ENCODE measurements around the gene MMGT1.
A peak's percentile ranks its signal among the peaks of the same experiment; 100 is the strongest.

The MMGT1 gene

GRCh38 chrX:135973548-135974278, at the start of gene MMGT1:
Gene MMGT1, minus strand, starts transcription at chrX:135973988. Its CDS starts 313 bp downstream, at chrX:135973675.
- peak within 1 kb of the TSS; percentile 42 to 88 (median 71) for H3K9ac ChIP-seq (ENCODE audit: low read length in 5 of 5)
- H3K27ac ChIP-seq (ENCODE audit: low read depth, low read length) = peak within 1 kb of the TSS; percentile 82
- peaks cover 4 to 22% (median 19%) of the 10 kb centered on the region in 5 donors for H3K4me1 ChIP-seq (ENCODE audit: control insufficient read depth in 5 of 5, insufficient read depth in 5 of 5, low read length in 5 of 5)
- H3K27me3 ChIP-seq (ENCODE audit: control insufficient read depth in 5 of 5, insufficient read depth in 4 of 5, low read length in 5 of 5) = peaks cover 0 to 2% (median 0%) of the 10 kb centered on the region in 5 donors
- H3K9me3 ChIP-seq (ENCODE audit: control insufficient read depth in 5 of 5, low read length in 5 of 5) = no peaks in the 10 kb centered on the region
- no peaks in the 10 kb centered on the region for H3K36me3 ChIP-seq (ENCODE audit: control insufficient read depth in 5 of 5, insufficient read depth in 5 of 5, low read length in 5 of 5)
- H3K4me3 ChIP-seq (ENCODE audit: low read depth in 1 of 5, low read length in 5 of 5) = peak within 1 kb of the TSS; percentile 75 to 89 (median 82)

DNA sequence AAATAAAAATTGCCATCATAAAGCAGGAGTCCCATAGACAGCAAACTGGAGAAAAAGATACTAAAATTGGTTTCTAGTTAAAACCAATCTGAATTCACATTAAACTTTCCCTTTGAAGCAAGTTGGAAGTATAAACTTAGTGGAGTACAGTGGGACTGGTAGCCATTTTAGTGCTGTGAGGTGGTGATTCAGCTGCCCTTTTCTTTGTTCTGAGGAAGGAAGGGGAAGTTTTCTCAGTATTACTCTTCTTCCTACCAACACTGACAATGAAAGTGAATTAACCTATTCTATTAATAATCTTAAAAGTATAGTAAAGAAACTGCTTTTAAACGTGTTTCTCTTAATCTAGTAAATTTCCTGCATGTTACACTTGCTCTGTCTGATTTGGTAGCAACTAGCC, 48.1 kb upstream of the MMGT1 start:
- Histone ChIP-seq H3K36me3 (ENCODE audit: control insufficient read depth in 5 of 5, insufficient read depth in 5 of 5, low read length in 5 of 5) (peaks cover under 1 to 15% (median 7%) of the 10 kb centered on the region in 5 donors), H3K9me3 (ENCODE audit: control insufficient read depth in 5 of 5, low read length in 5 of 5) (no peaks in the 10 kb centered on the region), H3K9ac (ENCODE audit: low read length in 5 of 5) (no peak overlapping the region), H3K4me3 (ENCODE audit: low read depth in 1 of 5, low read length in 5 of 5) (no peak overlapping the region), H3K27ac (ENCODE audit: low read depth, low read length) (no peak overlapping the region), H3K4me1 (ENCODE audit: control insufficient read depth in 5 of 5, insufficient read depth in 5 of 5, low read length in 5 of 5) (no peaks in the 10 kb centered on the region), H3K27me3 (ENCODE audit: control insufficient read depth in 5 of 5, insufficient read depth in 4 of 5, low read length in 5 of 5) (no peaks in the 10 kb centered on the region)

GRCh38 chrX:136021160-136021559, 47.4 kb upstream of the MMGT1 start:
- Histone ChIP-seq H3K9me3 (ENCODE audit: control insufficient read depth in 5 of 5, low read length in 5 of 5) (no peaks in the 10 kb centered on the region), H3K27ac (ENCODE audit: low read depth, low read length) (no peak overlapping the region), H3K4me3 (ENCODE audit: low read depth in 1 of 5, low read length in 5 of 5) (no peak overlapping the region), H3K4me1 (ENCODE audit: control insufficient read depth in 5 of 5, insufficient read depth in 5 of 5, low read length in 5 of 5) (no peaks in the 10 kb centered on the region), H3K9ac (ENCODE audit: low read length in 5 of 5) (no peak overlapping the region), H3K36me3 (ENCODE audit: control insufficient read depth in 5 of 5, insufficient read depth in 5 of 5, low read length in 5 of 5) (peaks cover 2 to 15% (median 7%) of the 10 kb centered on the region in 5 donors), H3K27me3 (ENCODE audit: control insufficient read depth in 5 of 5, insufficient read depth in 4 of 5, low read length in 5 of 5) (no peaks in the 10 kb centered on the region)

- peaks cover 2 to 11% (median 7%) of the 10 kb centered on the region in 5 donors for H3K36me3 ChIP-seq (ENCODE audit: control insufficient read depth in 5 of 5, insufficient read depth in 5 of 5, low read length in 5 of 5)
- H3K27ac ChIP-seq (ENCODE audit: low read depth, low read length) = no peak overlapping the region
- no peaks in the 10 kb centered on the region for H3K9me3 ChIP-seq (ENCODE audit: control insufficient read depth in 5 of 5, low read length in 5 of 5)
- peaks cover 0 to 3% (median 0%) of the 10 kb centered on the region in 5 donors for H3K27me3 ChIP-seq (ENCODE audit: control insufficient read depth in 5 of 5, insufficient read depth in 4 of 5, low read length in 5 of 5)
- no peak overlapping the region for H3K9ac ChIP-seq (ENCODE audit: low read length in 5 of 5)
- H3K4me3 ChIP-seq (ENCODE audit: low read depth in 1 of 5, low read length in 5 of 5) = no peak overlapping the region
- H3K4me1 ChIP-seq (ENCODE audit: control insufficient read depth in 5 of 5, insufficient read depth in 5 of 5, low read length in 5 of 5) = no peaks in the 10 kb centered on the region
Observed at GRCh38 chrX:136019226-136019625, 45.4 kb upstream of the MMGT1 start.

GRCh38 chrX:136016881-136017280, 43.1 kb upstream of the MMGT1 start:
- Histone ChIP-seq H3K36me3 (ENCODE audit: control insufficient read depth in 5 of 5, insufficient read depth in 5 of 5, low read length in 5 of 5) (peaks cover 2 to 19% (median 10%) of the 10 kb centered on the region in 5 donors), H3K27me3 (ENCODE audit: control insufficient read depth in 5 of 5, insufficient read depth in 4 of 5, low read length in 5 of 5) (peaks cover 0 to 3% (median 0%) of the 10 kb centered on the region in 5 donors), H3K4me3 (ENCODE audit: low read depth in 1 of 5, low read length in 5 of 5) (no peak overlapping the region), H3K27ac (ENCODE audit: low read depth, low read length) (no peak overlapping the region), H3K4me1 (ENCODE audit: control insufficient read depth in 5 of 5, insufficient read depth in 5 of 5, low read length in 5 of 5) (no peaks in the 10 kb centered on the region), H3K9me3 (ENCODE audit: control insufficient read depth in 5 of 5, low read length in 5 of 5) (no peaks in the 10 kb centered on the region), H3K9ac (ENCODE audit: low read length in 5 of 5) (no peak overlapping the region)

DNA sequence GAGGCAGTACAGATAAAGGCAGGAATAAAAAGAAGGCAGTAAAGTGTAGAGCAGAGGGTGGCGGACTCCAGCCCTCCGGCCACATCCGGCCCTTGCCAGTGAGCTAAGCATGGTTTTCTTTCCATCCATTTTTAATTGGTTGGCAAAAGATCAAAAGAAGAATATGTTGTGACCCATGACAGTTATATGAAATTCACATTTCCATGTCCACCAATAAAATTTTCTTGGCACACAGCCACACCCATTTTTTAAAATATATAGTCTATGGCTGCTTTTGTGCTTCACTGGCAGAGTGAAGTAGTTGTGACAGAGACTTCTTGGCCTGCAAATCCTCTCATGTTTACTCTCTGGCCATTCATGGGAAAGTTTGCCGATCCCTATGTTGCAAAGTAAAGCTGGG, 41.2 kb upstream of the MMGT1 start:
- Histone ChIP-seq H3K9me3 (ENCODE audit: control insufficient read depth in 5 of 5, low read length in 5 of 5) (no peaks in the 10 kb centered on the region), H3K27me3 (ENCODE audit: control insufficient read depth in 5 of 5, insufficient read depth in 4 of 5, low read length in 5 of 5) (peaks cover 0 to 3% (median 0%) of the 10 kb centered on the region in 5 donors), H3K9ac (ENCODE audit: low read length in 5 of 5) (no peak overlapping the region), H3K36me3 (ENCODE audit: control insufficient read depth in 5 of 5, insufficient read depth in 5 of 5, low read length in 5 of 5) (peaks cover 5 to 18% (median 10%) of the 10 kb centered on the region in 5 donors), H3K4me3 (ENCODE audit: low read depth in 1 of 5, low read length in 5 of 5) (no peak overlapping the region), H3K27ac (ENCODE audit: low read depth, low read length) (no peak overlapping the region), H3K4me1 (ENCODE audit: control insufficient read depth in 5 of 5, insufficient read depth in 5 of 5, low read length in 5 of 5) (no peaks in the 10 kb centered on the region)

DNA sequence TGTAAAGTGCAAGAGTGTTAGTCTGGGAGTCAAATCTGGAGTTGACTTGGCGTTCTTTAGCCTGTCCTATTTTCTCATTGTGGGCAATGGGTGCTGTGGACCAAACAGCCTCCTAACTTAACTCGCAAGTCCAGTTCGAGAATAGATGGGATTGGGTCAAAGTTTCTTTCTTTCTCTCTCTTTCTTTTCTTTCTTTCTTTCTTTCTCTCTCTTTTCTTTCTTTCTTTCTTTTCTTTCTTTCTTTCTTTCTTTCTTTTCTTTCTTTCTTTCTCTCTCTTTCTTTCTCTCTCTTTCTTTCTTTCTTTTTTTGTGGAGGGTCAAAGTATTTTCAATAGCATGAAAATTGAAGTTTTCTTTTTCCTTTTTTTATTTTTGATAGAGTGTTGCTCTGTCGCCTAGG, 14.5 kb upstream of the MMGT1 start:
- H3K4me1 ChIP-seq (ENCODE audit: control insufficient read depth in 5 of 5, insufficient read depth in 5 of 5, low read length in 5 of 5) = peaks cover 2 to 19% (median 15%) of the 10 kb centered on the region in 5 donors
- no peaks in the 10 kb centered on the region for H3K36me3 ChIP-seq (ENCODE audit: control insufficient read depth in 5 of 5, insufficient read depth in 5 of 5, low read length in 5 of 5)
- H3K27ac ChIP-seq (ENCODE audit: low read depth, low read length) = no peak overlapping the region
- peaks cover 0 to 2% (median 0%) of the 10 kb centered on the region in 5 donors for H3K27me3 ChIP-seq (ENCODE audit: control insufficient read depth in 5 of 5, insufficient read depth in 4 of 5, low read length in 5 of 5)
- H3K9me3 ChIP-seq (ENCODE audit: control insufficient read depth in 5 of 5, low read length in 5 of 5) = no peaks in the 10 kb centered on the region
- H3K9ac ChIP-seq (ENCODE audit: low read length in 5 of 5) = no peak overlapping the region
- no peak overlapping the region for H3K4me3 ChIP-seq (ENCODE audit: low read depth in 1 of 5, low read length in 5 of 5)

DNA sequence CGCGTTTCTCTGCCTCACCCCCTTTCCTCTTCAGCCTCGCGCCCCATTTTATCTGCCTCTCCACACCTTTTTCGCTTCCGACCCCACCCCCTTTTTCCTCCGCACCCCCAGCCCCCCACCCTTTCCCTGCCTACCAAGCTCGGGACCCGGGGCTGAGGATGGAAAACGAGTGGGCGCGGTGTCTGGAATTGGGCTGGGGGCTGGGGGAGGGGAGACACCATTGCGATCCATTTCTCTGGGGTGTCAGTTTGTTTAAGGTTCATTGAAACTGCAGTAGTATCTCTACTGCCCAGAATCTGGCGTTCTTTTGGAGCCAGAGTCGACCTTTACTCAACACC, 12.2 kb upstream of the MMGT1 start:
- Histone ChIP-seq H3K4me1 (ENCODE audit: control insufficient read depth in 5 of 5, insufficient read depth in 5 of 5, low read length in 5 of 5) (peaks cover 2 to 23% (median 15%) of the 10 kb centered on the region in 5 donors), H3K9me3 (ENCODE audit: control insufficient read depth in 5 of 5, low read length in 5 of 5) (no peaks in the 10 kb centered on the region), H3K36me3 (ENCODE audit: control insufficient read depth in 5 of 5, insufficient read depth in 5 of 5, low read length in 5 of 5) (no peaks in the 10 kb centered on the region), H3K9ac (ENCODE audit: low read length in 5 of 5) (peak overlapping the region in 3 of 5 donors; percentile 56 to 81 (median 80)), H3K27ac (ENCODE audit: low read depth, low read length) (peak overlapping the region; percentile 15), H3K4me3 (ENCODE audit: low read depth in 1 of 5, low read length in 5 of 5) (peak overlapping the region; percentile 73 to 84 (median 83)), H3K27me3 (ENCODE audit: control insufficient read depth in 5 of 5, insufficient read depth in 4 of 5, low read length in 5 of 5) (no peaks in the 10 kb centered on the region)

DNA sequence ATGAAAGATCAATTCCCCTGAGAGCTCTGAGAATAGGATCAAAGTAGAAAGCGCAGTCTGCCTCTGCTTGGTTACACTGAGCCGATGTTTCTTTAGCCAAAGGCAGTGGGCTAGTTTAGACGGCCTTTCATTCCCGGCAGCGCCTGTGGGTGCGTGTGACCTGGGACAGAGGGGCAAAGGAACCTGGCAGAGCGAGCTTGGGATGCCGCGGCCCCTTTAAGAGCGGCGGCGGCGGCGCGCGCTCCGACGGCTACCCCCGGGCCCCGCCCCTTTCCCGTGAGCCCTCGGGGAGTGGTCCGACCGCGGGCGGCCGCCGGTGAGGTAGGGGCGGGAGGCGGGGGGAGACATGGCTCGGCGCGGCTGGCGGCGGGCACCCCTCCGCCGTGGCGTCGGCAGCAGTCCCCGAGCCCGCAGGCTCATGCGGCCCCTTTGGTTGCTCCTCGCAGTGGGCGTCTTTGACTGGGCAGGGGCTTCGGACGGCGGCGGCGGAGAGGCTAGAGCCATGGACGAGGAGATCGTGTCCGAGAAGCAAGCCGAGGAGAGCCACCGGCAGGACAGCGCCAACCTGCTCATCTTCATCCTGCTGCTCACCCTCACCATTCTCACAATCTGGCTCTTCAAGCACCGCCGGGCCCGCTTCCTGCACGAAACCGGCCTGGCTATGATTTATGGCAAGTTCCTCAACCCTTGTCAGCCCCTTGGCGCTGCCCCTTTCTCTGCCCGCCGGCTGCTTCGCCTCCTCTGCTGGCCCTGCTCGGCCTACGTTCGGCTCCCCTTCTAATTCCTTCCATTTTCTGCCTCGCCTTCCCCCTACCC, 11.6 kb upstream of the MMGT1 start, which contains the start of gene SLC9A6:
Gene SLC9A6 (plus strand): TSS at position 279 of the 816 bp plus-strand sequence. CDS start 224 bp downstream, at position 503.
- Histone ChIP-seq H3K36me3 (ENCODE audit: control insufficient read depth in 5 of 5, insufficient read depth in 5 of 5, low read length in 5 of 5) (no peaks in the 10 kb centered on the region), H3K27ac (ENCODE audit: low read depth, low read length) (peak within 1 kb of the TSS; percentile 15), H3K9me3 (ENCODE audit: control insufficient read depth in 5 of 5, low read length in 5 of 5) (no peaks in the 10 kb centered on the region), H3K27me3 (ENCODE audit: control insufficient read depth in 5 of 5, insufficient read depth in 4 of 5, low read length in 5 of 5) (no peaks in the 10 kb centered on the region), H3K4me1 (ENCODE audit: control insufficient read depth in 5 of 5, insufficient read depth in 5 of 5, low read length in 5 of 5) (peaks cover 2 to 23% (median 15%) of the 10 kb centered on the region in 5 donors), H3K4me3 (ENCODE audit: low read depth in 1 of 5, low read length in 5 of 5) (peak within 1 kb of the TSS; percentile 81 to 84 (median 83)), H3K9ac (ENCODE audit: low read length in 5 of 5) (peak within 1 kb of the TSS; percentile 7 to 81 (median 72))

GRCh38 chrX:135984791-135985156, 11.0 kb upstream of the MMGT1 start:
- Histone ChIP-seq H3K36me3 (ENCODE audit: control insufficient read depth in 5 of 5, insufficient read depth in 5 of 5, low read length in 5 of 5) (no peaks in the 10 kb centered on the region), H3K9me3 (ENCODE audit: control insufficient read depth in 5 of 5, low read length in 5 of 5) (no peaks in the 10 kb centered on the region), H3K27me3 (ENCODE audit: control insufficient read depth in 5 of 5, insufficient read depth in 4 of 5, low read length in 5 of 5) (no peaks in the 10 kb centered on the region), H3K27ac (ENCODE audit: low read depth, low read length) (no peak overlapping the region), H3K4me1 (ENCODE audit: control insufficient read depth in 5 of 5, insufficient read depth in 5 of 5, low read length in 5 of 5) (peaks cover 2 to 23% (median 15%) of the 10 kb centered on the region in 5 donors), H3K9ac (ENCODE audit: low read length in 5 of 5) (peak overlapping the region; percentile 7 to 72 (median 60)), H3K4me3 (ENCODE audit: low read depth in 1 of 5, low read length in 5 of 5) (peak overlapping the region; percentile 81 to 84 (median 83))

Data from subcutaneous abdominal adipose tissue (tissue), 5 donors.